Liver (tissue), 9 donors: ENCODE data around the gene LENG1. TPM values are rescaled to one million over a fixed set of nuclear protein-coding genes. Genes with fewer than 3 reads are reported as not detected.

ENCODE experiments used
- DNase-seq: peaks from one replicate; pipeline ENCODE4 v3.0.0-alpha.2; 2017; ENCODE audit warnings: low spot score
- H3K27ac ChIP-seq, 2 donors: one replicate each; pipeline ENCODE4 v1.7.0; 2013; ENCODE audit warnings: inconsistent platforms in 2 of 2, low read length in 2 of 2, control low read depth in 1 of 2, low read depth in 1 of 2, mild to moderate bottlenecking in 1 of 2
- H3K27me3 ChIP-seq, 4 donors: one replicate each; pipeline versions ENCODE4 v1.6.1 to v1.7.0; 2013; ENCODE audit warnings: low read length in 3 of 4, inconsistent platforms in 1 of 4, mild to moderate bottlenecking in 1 of 4, moderate library complexity in 1 of 4; ENCODE audit not compliant: control insufficient read depth in 4 of 4, insufficient read depth in 4 of 4
- H3K36me3 ChIP-seq, 4 donors: one replicate each; pipeline versions ENCODE4 v1.6.1 to v1.7.0; 2013; ENCODE audit warnings: low read length in 3 of 4, mild to moderate bottlenecking in 3 of 4, low read depth in 1 of 4, moderate library complexity in 1 of 4; ENCODE audit not compliant: control insufficient read depth in 4 of 4, insufficient read depth in 3 of 4
- H3K4me1 ChIP-seq, 4 donors: one replicate each; pipeline versions ENCODE4 v1.6.1 to v1.7.0; 2013; ENCODE audit warnings: low read length in 3 of 4, mild to moderate bottlenecking in 3 of 4, moderate library complexity in 1 of 4; ENCODE audit not compliant: control insufficient read depth in 4 of 4, insufficient read depth in 4 of 4
- H3K4me3 ChIP-seq, 3 donors: one replicate each; pipeline versions ENCODE4 v1.6.1 to v1.7.0; 2013; ENCODE audit warnings: low read length in 3 of 3, control low read depth in 1 of 3, low read depth in 1 of 3, mild to moderate bottlenecking in 1 of 3
- H3K9ac ChIP-seq, 2 donors: one replicate each; pipeline ENCODE4 v1.7.0; 2013; ENCODE audit warnings: low read length in 2 of 2, mild to moderate bottlenecking in 2 of 2, moderate library complexity in 2 of 2, control low read depth in 1 of 2, low read depth in 1 of 2
- H3K9me3 ChIP-seq, 4 donors: one replicate each; pipeline versions ENCODE4 v1.6.1 to v1.7.0; 2013; ENCODE audit warnings: low read length in 3 of 4; ENCODE audit not compliant: control insufficient read depth in 4 of 4
- ATF3 ChIP-seq: IDR thresholded peaks from 2 replicates; pipeline ENCODE4 v1.6.1; 2016; ENCODE audit warnings: antibody characterized with exemption
- CTCF ChIP-seq: fragments of 150-350 bp; IDR thresholded peaks from 2 replicates; pipeline ENCODE4 v1.5.1; 2017; ENCODE audit warnings: improper control_type of control experiment, low read depth, low read length; ENCODE audit not compliant: missing input control
- EGR1 ChIP-seq, 2 donors: IDR thresholded peaks; 2 replicates each; pipeline ENCODE4 v1.6.1; 2016 to 2018; ENCODE audit warnings: antibody characterized with exemption in 2 of 2, low read depth in 2 of 2
- FOXA1 ChIP-seq: IDR thresholded peaks from 2 replicates; pipeline ENCODE4 v1.6.1; 2016; ENCODE audit warnings: antibody characterized with exemption
- FOXA2 ChIP-seq: IDR thresholded peaks from 2 replicates; pipeline ENCODE4 v1.6.1; 2016; ENCODE audit warnings: antibody characterized with exemption
- GABPA ChIP-seq, 2 donors: IDR thresholded peaks in 1 of 2; conservative IDR thresholded peaks in 1 of 2; 2 replicates each; pipeline ENCODE4 v1.6.1; 2016; ENCODE audit warnings: antibody characterized with exemption in 2 of 2, mild to moderate bottlenecking in 1 of 2, moderate library complexity in 1 of 2
- HNF4A ChIP-seq, 2 donors: conservative IDR thresholded peaks; 2 replicates each; pipeline ENCODE4 v1.6.1; 2016; ENCODE audit warnings: antibody characterized with exemption in 2 of 2, mild to moderate bottlenecking in 2 of 2
- HNF4G ChIP-seq: IDR thresholded peaks from 2 replicates; pipeline ENCODE4 v1.6.1; 2016; ENCODE audit warnings: antibody characterized with exemption
- JUND ChIP-seq, 2 donors: IDR thresholded peaks; 2 replicates each; pipeline ENCODE4 v1.6.1; 2016; ENCODE audit warnings: antibody characterized with exemption in 2 of 2
- NR2F2 ChIP-seq: IDR thresholded peaks from 2 replicates; pipeline ENCODE4 v1.6.1; 2016; ENCODE audit warnings: antibody characterized with exemption
- RAD21 ChIP-seq, 2 donors: IDR thresholded peaks; 2 replicates each; pipeline ENCODE4 v1.6.1; 2016; ENCODE audit warnings: antibody characterized with exemption in 2 of 2, mild to moderate bottlenecking in 2 of 2
- REST ChIP-seq: IDR thresholded peaks from 2 replicates; pipeline ENCODE4 v1.6.1; 2016; ENCODE audit warnings: antibody characterized with exemption, mild to moderate bottlenecking
- RXRA ChIP-seq, 2 donors: IDR thresholded peaks; 2 replicates each; pipeline ENCODE4 v1.6.1; 2017 to 2018; ENCODE audit warnings: antibody characterized with exemption in 2 of 2, mild to moderate bottlenecking in 1 of 2
- SP1 ChIP-seq: IDR thresholded peaks from 2 replicates; pipeline ENCODE4 v1.6.1; 2018; ENCODE audit warnings: antibody characterized with exemption, mild to moderate bottlenecking
- YY1 ChIP-seq: IDR thresholded peaks from 2 replicates; pipeline ENCODE4 v1.6.1; 2016; ENCODE audit warnings: antibody characterized with exemption, mild to moderate bottlenecking
- WGBS: extraction: QIAGEN DNeasy Blood & Tissue Kit; methylation state at CpG from one replicate; pipeline ENCODE4 v1.1.7; 2013; 5-methylcytosine and 5-hydroxymethylcytosine counted together
- polyA plus RNA-seq, 2 donors: library from polyadenylated mRNA; stranded (reverse) in 1 of 2; unstranded in 1 of 2; fragments of 200-250 nt in 1 of 2; fragments of >200 nt in 1 of 2; fragmentation: Nextera tagmentation in 1 of 2; extraction: Ambion mirVana in 1 of 2; gene quantifications; one replicate each; pipeline versions ENCODE4 v1.2.1 to v1.2.3, GENCODE V29; 2013 to 2015
- total RNA-seq, 2 donors: library from RNA; depleted of rRNA; stranded (reverse); fragments of >200 nt; gene quantifications; one replicate each; pipeline ENCODE4 v1.2.3, GENCODE V29; 2014
- TF ChIP-seq, protein P1 (sequence below): IDR thresholded peaks from 2 replicates; pipeline ENCODE4 v1.6.1; 2016; ENCODE audit warnings: antibody characterized with exemption
- TF ChIP-seq, protein P2 (sequence below): IDR thresholded peaks from 2 replicates; pipeline ENCODE4 v1.6.1; 2016; ENCODE audit warnings: antibody characterized with exemption
- donor health status: healthy.
- donor health status: healthy.
- donor health status: healthy.
- donor health status: healthy.
- donor health status: healthy.

LENG1 gene
- total and polyA plus RNA-seq, 4 donors, result 2.6 to 4.4 (median 2.9) TPM

GRCh38 chr19:54127688-54128440 is 31.7 kb downstream of the LENG1 start:
- Histone ChIP-seq H3K27ac (no peak overlapping the region), H3K36me3 (peaks cover 7 to 82% (median 36%) of the 10 kb centered on the region in 4 donors)
- WGBS, result 92% methylated on average over 44 of the region's 44 CpGs

More at GRCh38 chr19:54127688-54128440, 31.7 kb downstream of the LENG1 start:
- no peak for DNase-seq
- no peak overlapping the region for H3K9ac ChIP-seq
- no peaks in the 10 kb centered on the region for H3K9me3 ChIP-seq
- TF ChIP-seq JUND (IDR thresholded peaks at IDR 0.05) (no peak), SP1 (no peak), GABPA (IDR thresholded peaks at IDR 0.05 in 1 of 2, conservative IDR thresholded peaks at IDR 0.05 in 1 of 2) (no peak), ATF3 (no peak), RAD21 (IDR thresholded peaks at IDR 0.05) (no peak), FOXA1 (no peak), FOXA2 (no peak), RXRA (IDR thresholded peaks at IDR 0.05) (no peak), NR2F2 (no peak), EGR1 (IDR thresholded peaks at IDR 0.05; ENCODE audit: low read depth in 2 of 2) (no peak), REST (no peak), HNF4A (conservative IDR thresholded peaks at IDR 0.05) (no peak), HNF4G (no peak), YY1 (no peak), CTCF (no peak)
- TF ChIP-seq, protein P1, sequence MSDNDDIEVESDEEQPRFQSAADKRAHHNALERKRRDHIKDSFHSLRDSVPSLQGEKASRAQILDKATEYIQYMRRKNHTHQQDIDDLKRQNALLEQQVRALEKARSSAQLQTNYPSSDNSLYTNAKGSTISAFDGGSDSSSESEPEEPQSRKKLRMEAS, result no peak
- TF ChIP-seq, protein P2, sequence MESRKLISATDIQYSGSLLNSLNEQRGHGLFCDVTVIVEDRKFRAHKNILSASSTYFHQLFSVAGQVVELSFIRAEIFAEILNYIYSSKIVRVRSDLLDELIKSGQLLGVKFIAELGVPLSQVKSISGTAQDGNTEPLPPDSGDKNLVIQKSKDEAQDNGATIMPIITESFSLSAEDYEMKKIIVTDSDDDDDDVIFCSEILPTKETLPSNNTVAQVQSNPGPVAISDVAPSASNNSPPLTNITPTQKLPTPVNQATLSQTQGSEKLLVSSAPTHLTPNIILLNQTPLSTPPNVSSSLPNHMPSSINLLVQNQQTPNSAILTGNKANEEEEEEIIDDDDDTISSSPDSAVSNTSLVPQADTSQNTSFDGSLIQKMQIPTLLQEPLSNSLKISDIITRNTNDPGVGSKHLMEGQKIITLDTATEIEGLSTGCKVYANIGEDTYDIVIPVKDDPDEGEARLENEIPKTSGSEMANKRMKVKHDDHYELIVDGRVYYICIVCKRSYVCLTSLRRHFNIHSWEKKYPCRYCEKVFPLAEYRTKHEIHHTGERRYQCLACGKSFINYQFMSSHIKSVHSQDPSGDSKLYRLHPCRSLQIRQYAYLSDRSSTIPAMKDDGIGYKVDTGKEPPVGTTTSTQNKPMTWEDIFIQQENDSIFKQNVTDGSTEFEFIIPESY, result no peak
- H3K27me3 ChIP-seq, result no peaks in the 10 kb centered on the region
- no peak overlapping the region for H3K4me3 ChIP-seq
- H3K4me1 ChIP-seq, result no peaks in the 10 kb centered on the region
